OCI-LY1 (cell line): ENCODE measurements around the gene SOX15.

Source experiments
- EZH2 ChIP-seq: fragments of 200-600 bp; sonication (generic), shearing (Covaris generic); IDR thresholded peaks from 2 replicates; pipeline ENCODE4 v1.8.0; 2017; ENCODE audit warnings: borderline replicate concordance, mixed run types, mild to moderate bottlenecking, antibody characterized with exemption, low read length, moderate library complexity, mixed read lengths
- TF ChIP-seq, protein P1 (sequence below): fragments of 200-600 bp; sonication (generic), shearing (Covaris generic); IDR thresholded peaks from 2 replicates; pipeline ENCODE4 v1.5.1; 2017; ENCODE audit warnings: mild to moderate bottlenecking, antibody characterized with exemption, low read length, moderate library complexity, mixed read lengths

DNA sequence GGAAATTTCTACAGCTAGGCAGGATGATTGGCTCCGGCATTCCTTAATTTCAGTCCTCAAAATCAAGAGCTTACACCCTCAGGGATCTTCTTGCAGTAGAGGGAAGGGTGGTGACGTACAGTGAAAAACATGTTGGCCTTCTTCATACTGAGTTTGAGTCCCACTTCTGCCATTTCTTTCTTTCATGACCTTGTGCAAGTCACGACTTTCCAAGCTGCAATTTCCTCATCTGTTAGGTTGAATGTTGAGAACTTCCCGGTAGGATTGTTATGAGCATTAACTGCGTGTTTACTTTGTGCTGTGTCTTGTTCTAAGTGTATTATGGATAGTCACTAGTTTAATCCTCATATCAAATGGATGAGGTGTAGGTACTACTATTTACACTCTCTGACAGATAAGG, 20.3 kb downstream of the SOX15 start:
- TF ChIP-seq EZH2, result no peak
- TF ChIP-seq, protein P1, sequence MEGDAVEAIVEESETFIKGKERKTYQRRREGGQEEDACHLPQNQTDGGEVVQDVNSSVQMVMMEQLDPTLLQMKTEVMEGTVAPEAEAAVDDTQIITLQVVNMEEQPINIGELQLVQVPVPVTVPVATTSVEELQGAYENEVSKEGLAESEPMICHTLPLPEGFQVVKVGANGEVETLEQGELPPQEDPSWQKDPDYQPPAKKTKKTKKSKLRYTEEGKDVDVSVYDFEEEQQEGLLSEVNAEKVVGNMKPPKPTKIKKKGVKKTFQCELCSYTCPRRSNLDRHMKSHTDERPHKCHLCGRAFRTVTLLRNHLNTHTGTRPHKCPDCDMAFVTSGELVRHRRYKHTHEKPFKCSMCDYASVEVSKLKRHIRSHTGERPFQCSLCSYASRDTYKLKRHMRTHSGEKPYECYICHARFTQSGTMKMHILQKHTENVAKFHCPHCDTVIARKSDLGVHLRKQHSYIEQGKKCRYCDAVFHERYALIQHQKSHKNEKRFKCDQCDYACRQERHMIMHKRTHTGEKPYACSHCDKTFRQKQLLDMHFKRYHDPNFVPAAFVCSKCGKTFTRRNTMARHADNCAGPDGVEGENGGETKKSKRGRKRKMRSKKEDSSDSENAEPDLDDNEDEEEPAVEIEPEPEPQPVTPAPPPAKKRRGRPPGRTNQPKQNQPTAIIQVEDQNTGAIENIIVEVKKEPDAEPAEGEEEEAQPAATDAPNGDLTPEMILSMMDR, result no peak
